H1 (cell line): ENCODE results near the gene NOTCH4. TPM values are rescaled to one million over a fixed set of nuclear protein-coding genes. Genes with fewer than 3 reads are reported as not detected.

Experiments used
- CTCF ChIA-PET: fragments of 300-600 bp; sonication (Branson Sonifier 250); formaldehyde crosslinking; loops from one replicate; lab custom pipeline; 2021; ENCODE audit not compliant: partially characterized antibody; lab: Charles Lee
- POLR2A ChIA-PET: fragments of 300-600 bp; sonication (Branson Sonifier 250); formaldehyde crosslinking; loops from one replicate; lab custom pipeline; 2021; ENCODE audit warnings: inconsistent platforms; ENCODE audit not compliant: partially characterized antibody; lab: Charles Lee
- DNase-seq, 2 experiments: peaks; one replicate each; pipeline versions ENCODE4 v3.0.0 to v3.0.0-alpha.2; 2010 to 2022; ENCODE audit warnings: low spot score in 2 of 2, low read depth in 1 of 2, mixed read lengths in 1 of 2
- FAIRE-seq: peaks from 2 replicates; lab custom pipeline; 2011; peaks lifted over from hg19 to GRCh38; lab: Jason Lieb, UNC
- H2AFZ ChIP-seq: 2 replicates; pipeline ENCODE4 v1.8.1; 2012; ENCODE audit warnings: low read length, inconsistent platforms
- H2AK5ac ChIP-seq: 2 replicates; pipeline ENCODE4 v1.6.1; 2013; ENCODE audit warnings: low read depth, low read length
- H2BK120ac ChIP-seq: replicated peaks from 2 replicates; pipeline ENCODE3; 2013; ENCODE audit warnings: low read depth, low read length, inconsistent platforms
- H2BK12ac ChIP-seq: 2 replicates; pipeline ENCODE4 v1.6.1; 2013; ENCODE audit warnings: low read depth, low read length
- H2BK15ac ChIP-seq: 2 replicates; pipeline ENCODE4 v1.6.1; 2013; ENCODE audit warnings: low read length
- H2BK20ac ChIP-seq: 2 replicates; pipeline ENCODE4 v1.6.1; 2013; ENCODE audit warnings: low read length
- H2BK5ac ChIP-seq: 2 replicates; pipeline ENCODE4 v1.6.1; 2013; ENCODE audit warnings: low read depth, low read length
- H3K14ac ChIP-seq: 2 replicates; pipeline ENCODE4 v1.6.1; 2013; ENCODE audit warnings: inconsistent platforms; ENCODE audit not compliant: insufficient read length
- H3K18ac ChIP-seq: 2 replicates; pipeline ENCODE4 v1.6.1; 2013; ENCODE audit warnings: low read length; ENCODE audit errors: extremely low read depth
- H3K23ac ChIP-seq: 2 replicates; pipeline ENCODE4 v1.6.1; 2013; ENCODE audit warnings: inconsistent platforms; ENCODE audit not compliant: insufficient read length
- H3K23me2 ChIP-seq: 2 replicates; pipeline ENCODE4 v1.6.1; 2013; ENCODE audit warnings: low read depth, low read length
- H3K27ac ChIP-seq: 2 replicates; pipeline ENCODE4 v1.6.1; 2011; ENCODE audit warnings: low read depth, low read length, inconsistent platforms
- H3K27me3 ChIP-seq, 4 experiments: replicated peaks in 1 of 4; 1 replicate in 1 of 4; 2 replicates in 3 of 4; pipeline versions ENCODE4 v1.6.1 to v1.8.1; 2011 to 2013; ENCODE audit warnings: low read length in 3 of 4, mild to moderate bottlenecking in 3 of 4, inconsistent platforms in 2 of 4, mixed read lengths in 2 of 4, moderate library complexity in 1 of 4; ENCODE audit not compliant: control insufficient read depth in 3 of 4, insufficient read depth in 3 of 4; ENCODE audit errors: extremely low read depth in 1 of 4
- H3K36me3 ChIP-seq, 4 experiments: 2 replicates each; pipeline versions ENCODE4 v1.6.1 to v1.8.1; 2011 to 2013; ENCODE audit warnings: mild to moderate bottlenecking in 4 of 4, low read length in 3 of 4, moderate library complexity in 2 of 4, control low read depth in 1 of 4, inconsistent platforms in 1 of 4; ENCODE audit not compliant: insufficient read depth in 4 of 4, control insufficient read depth in 2 of 4
- H3K4ac ChIP-seq: replicated peaks from 2 replicates; pipeline ENCODE3; 2013; ENCODE audit warnings: low read length, low read depth, mixed read lengths, inconsistent platforms; ENCODE audit not compliant: insufficient read length
- H3K4me1 ChIP-seq, 4 experiments: replicated peaks in 1 of 4; 1 replicate in 1 of 4; 2 replicates in 3 of 4; pipeline versions ENCODE4 v1.6.1 to v1.8.1; 2011 to 2013; ENCODE audit warnings: low read length in 3 of 4, inconsistent platforms in 2 of 4, mixed read lengths in 1 of 4; ENCODE audit not compliant: insufficient read depth in 4 of 4, control insufficient read depth in 3 of 4
- H3K4me2 ChIP-seq, 2 experiments: 2 replicates each; pipeline versions ENCODE4 v1.6.1 to v1.8.1; 2011 to 2013; ENCODE audit warnings: low read depth in 2 of 2, low read length in 2 of 2, control low read depth in 1 of 2, inconsistent platforms in 1 of 2, mild to moderate bottlenecking in 1 of 2; ENCODE audit not compliant: insufficient read depth in 1 of 2
- H3K4me3 ChIP-seq, 4 experiments: fragments of 200-600, 300-600 bp in 1 of 4; sonication (generic), shearing (Covaris generic), sonication (Bioruptor Twin) in 1 of 4; 2 replicates each; pipeline versions ENCODE4 v1.5.1 to v1.8.1; 2011 to 2016; ENCODE audit warnings: low read length in 4 of 4, low read depth in 3 of 4, control low read depth in 2 of 4, inconsistent platforms in 2 of 4, mild to moderate bottlenecking in 2 of 4, mixed read lengths in 1 of 4, moderate library complexity in 1 of 4; ENCODE audit not compliant: insufficient read depth in 2 of 4; ENCODE audit errors: extremely low read depth in 1 of 4
- H3K56ac ChIP-seq: replicated peaks from 2 replicates; pipeline ENCODE3; 2013; ENCODE audit warnings: low read depth, mild to moderate bottlenecking, mixed read lengths, low read length, inconsistent platforms; ENCODE audit not compliant: insufficient read length
- H3K79me1 ChIP-seq: 2 replicates; pipeline ENCODE4 v1.6.1; 2013; ENCODE audit warnings: low read depth, low read length, control low read depth
- H3K79me2 ChIP-seq, 2 experiments: 2 replicates each; pipeline versions ENCODE4 v1.6.1 to v1.8.1; 2012 to 2013; ENCODE audit warnings: low read length in 2 of 2, mild to moderate bottlenecking in 2 of 2, inconsistent platforms in 1 of 2; ENCODE audit not compliant: insufficient read depth in 2 of 2, control insufficient read depth in 1 of 2
- H3K9ac ChIP-seq, 4 experiments: replicated peaks in 1 of 4; 1 replicate in 1 of 4; 2 replicates in 3 of 4; pipeline versions ENCODE4 v1.6.1 to v1.8.1; 2011 to 2013; ENCODE audit warnings: low read depth in 3 of 4, low read length in 3 of 4, control low read depth in 2 of 4, mild to moderate bottlenecking in 2 of 4, moderate library complexity in 2 of 4, inconsistent platforms in 1 of 4; ENCODE audit errors: extremely low read depth in 1 of 4
- H3K9me3 ChIP-seq, 2 experiments: 2 replicates each; pipeline versions ENCODE4 v1.6.1 to v1.8.1; 2012 to 2013; ENCODE audit warnings: mild to moderate bottlenecking in 2 of 2, moderate library complexity in 2 of 2, control low read depth in 1 of 2, inconsistent platforms in 1 of 2, low read depth in 1 of 2, low read length in 1 of 2, mixed read lengths in 1 of 2; ENCODE audit not compliant: insufficient read depth in 2 of 2
- H4K20me1 ChIP-seq, 2 experiments: replicated peaks in 1 of 2; 2 replicates each; pipeline versions ENCODE3 to v1.8.1; 2011 to 2013; ENCODE audit warnings: inconsistent platforms in 2 of 2, low read length in 2 of 2, mild to moderate bottlenecking in 1 of 2; ENCODE audit not compliant: insufficient read depth in 2 of 2, control insufficient read depth in 1 of 2
- H4K5ac ChIP-seq: 2 replicates; pipeline ENCODE4 v1.6.1; 2013; ENCODE audit warnings: low read length, low read depth, mixed read lengths, inconsistent platforms; ENCODE audit not compliant: insufficient read length
- H4K8ac ChIP-seq: 2 replicates; pipeline ENCODE4 v1.8.0; 2013; ENCODE audit warnings: mild to moderate bottlenecking, moderate library complexity, low read length, inconsistent platforms; ENCODE audit not compliant: insufficient read depth; ENCODE audit errors: extremely low read depth
- H4K91ac ChIP-seq: replicated peaks from 2 replicates; pipeline ENCODE3; 2013; ENCODE audit warnings: low read length, mixed read lengths, inconsistent platforms; ENCODE audit not compliant: insufficient read length
- ATF3 ChIP-seq: IDR thresholded peaks from 2 replicates; pipeline ENCODE4 v1.6.1; 2011; ENCODE audit warnings: low read depth, mild to moderate bottlenecking, low read length; ENCODE audit not compliant: insufficient read depth
- CBX5 ChIP-seq: fragments of 300-800, 300-1000 bp; sonication (generic); IDR thresholded peaks from 2 replicates; pipeline ENCODE4 v1.7.1; 2016; ENCODE audit warnings: antibody characterized with exemption, low read length, low read depth
- CHD2 ChIP-seq: IDR thresholded peaks from 2 replicates; pipeline ENCODE4 v1.6.1; 2012; ENCODE audit warnings: low read length, improper control_type of control experiment
- FOSL1 ChIP-seq: IDR thresholded peaks from 2 replicates; pipeline ENCODE4 v1.6.1; 2011; ENCODE audit warnings: mild to moderate bottlenecking, low read depth, low read length, moderate library complexity; ENCODE audit not compliant: insufficient read depth
- NANOG ChIP-seq: IDR thresholded peaks from 2 replicates; pipeline ENCODE4 v1.6.1; 2011; ENCODE audit warnings: low read length, low read depth, mild to moderate bottlenecking, inconsistent platforms; ENCODE audit not compliant: insufficient read depth, poor library complexity, severe bottlenecking
- NRF1 ChIP-seq: IDR thresholded peaks from 2 replicates; pipeline ENCODE4 v1.6.1; 2011; ENCODE audit warnings: mild to moderate bottlenecking, low read depth, low read length, improper control_type of control experiment
- SP2 ChIP-seq: IDR thresholded peaks from 2 replicates; pipeline ENCODE4 v1.6.1; 2012; ENCODE audit warnings: mild to moderate bottlenecking, low read length, inconsistent platforms
- SRF ChIP-seq: IDR thresholded peaks from 2 replicates; pipeline ENCODE4 v1.6.1; 2011; ENCODE audit warnings: mild to moderate bottlenecking, low read depth, low read length, moderate library complexity
- SUZ12 ChIP-seq: fragments of 200-600 bp; sonication (generic); IDR thresholded peaks from 2 replicates; pipeline ENCODE4 v1.6.1; 2012; ENCODE audit warnings: mild to moderate bottlenecking, inconsistent platforms, low read length, moderate library complexity, mixed read lengths
- TAF7 ChIP-seq: optimal IDR thresholded peaks from 2 replicates; pipeline ENCODE3; 2011; ENCODE audit warnings: low read depth, mild to moderate bottlenecking, inconsistent platforms, low read length, moderate library complexity, borderline replicate concordance
- WGBS, 2 experiments: shearing (Covaris generic) in 1 of 2; methylation state at CpG; one replicate each; pipeline versions ENCODE4 v1.1.6 to v1.1.7; 2013 to 2015; ENCODE audit warnings: low lambda C conversion rate in 2 of 2, mixed read lengths in 2 of 2, inconsistent platforms in 1 of 2, low coverage in 1 of 2, missing lambda C conversion rate in 1 of 2; ENCODE audit not compliant: insufficient replicate concordance in 2 of 2, insufficient coverage in 1 of 2, insufficient read length in 1 of 2; ENCODE audit errors: extremely low coverage in 1 of 2, missing lambda C conversion rate in 1 of 2; 5-methylcytosine and 5-hydroxymethylcytosine counted together
- polyA plus RNA-seq, 7 experiments: library from polyadenylated mRNA; depleted of rRNA in 3 of 7; stranded (reverse) in 5 of 7; unstranded in 2 of 7; fragments of >200 nt in 5 of 7; fragments of 200-250 nt in 2 of 7; gene quantifications; 1 replicate in 5 of 7; 2 replicates in 1 of 7; 4 replicates in 1 of 7; pipeline versions ENCODE4 v1.2.1 to v1.2.3, GENCODE V29; 2011 to 2013; ENCODE audit warnings: missing spikeins in 2 of 7, mixed read lengths in 2 of 7
- total RNA-seq: library from RNA; stranded (reverse); fragmentation: NEBNext Ultra II Directional; extraction: Animal tissue kit (Norgen Biotek cat#: 25700); gene quantifications from 2 replicates; pipeline ENCODE4 v1.2.1, GENCODE V29; 2021
- TF ChIP-seq, protein P1 (sequence below): IDR thresholded peaks from 2 replicates; pipeline ENCODE4 v1.6.1; 2012; ENCODE audit warnings: inconsistent platforms

NOTCH4 gene
- total and polyA plus RNA-seq, 2 of the 8 experiments (the other 6 are each of a cell fraction or from before 2014, with no cell fraction given) = 1.9 to 2.8 TPM

DNA sequence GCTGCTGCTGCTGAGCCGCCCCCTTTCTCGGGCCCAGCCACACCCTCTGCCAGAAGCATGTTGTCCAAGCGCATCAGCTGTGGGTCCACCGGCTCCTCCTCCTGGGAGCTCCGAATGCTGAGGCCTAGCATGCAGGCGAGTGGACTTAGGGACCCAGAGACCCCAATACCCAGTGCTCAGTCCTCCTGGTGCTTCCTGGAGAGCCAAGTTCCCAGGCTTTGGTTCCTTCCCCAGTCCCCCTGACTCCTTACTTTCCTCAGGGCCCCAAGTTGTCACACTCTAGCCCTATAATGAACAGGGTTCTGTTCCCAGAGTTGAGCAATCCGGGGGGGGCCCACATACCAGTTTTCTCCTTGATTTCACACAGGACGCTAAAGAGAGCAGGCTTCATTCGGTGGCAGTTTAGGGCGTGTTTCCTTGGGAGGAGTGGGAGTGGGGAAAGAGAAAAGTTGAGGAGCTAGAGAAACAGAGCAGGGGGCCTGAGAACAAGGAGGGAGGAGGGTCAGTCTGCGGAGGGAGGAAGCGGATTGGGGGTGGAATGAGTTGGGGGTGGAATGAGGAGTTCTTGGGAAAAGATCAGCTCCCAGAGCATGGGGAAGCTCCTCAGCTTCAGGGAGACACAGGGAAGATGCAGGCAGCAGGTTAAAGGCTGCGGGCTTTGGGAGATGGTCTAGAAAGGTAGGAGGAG lies 35.3 kb downstream of the NOTCH4 start:
- Histone ChIP-seq H3K36me3 (peaks cover 2 to 18% (median 14%) of the 10 kb centered on the region in 4 experiments; a peak in 7 of 8 replicates), H2AK5ac (no peak overlapping the region), H3K4me1 (peaks cover 0 to 26% (median 16%) of the 10 kb centered on the region in 4 experiments; a peak in 6 of 7 replicates), H4K20me1 (peaks cover 0 to 3% of the 10 kb centered on the region in 2 experiments), H3K27ac (peak overlapping the region; percentile 54), H3K9ac (peak overlapping the region in 2 of 4 experiments; percentile 44 to 69; a peak in 4 of 7 replicates), H3K9me3 (no peaks in the 10 kb centered on the region), H3K18ac (peak overlapping the region; percentile 32), H3K27me3 (no peaks in the 10 kb centered on the region), H3K14ac (no peak overlapping the region), H3K79me2 (peaks cover 0 to 13% of the 10 kb centered on the region in 2 experiments; a peak in 2 of 4 replicates), H3K23me2 (peaks cover 5% of the 10 kb centered on the region), H3K4ac (no peak overlapping the region), H2BK20ac (no peak overlapping the region), H3K4me3 (peak overlapping the region; percentile 30 to 87 (median 64)), H4K5ac (no peak overlapping the region), H2AFZ (no peak overlapping the region), H2BK15ac (no peak overlapping the region), H2BK12ac (no peak overlapping the region), H2BK5ac (peak overlapping the region; percentile 52; the same call in 1 of the 2 replicates), H3K56ac (no peak overlapping the region), H4K91ac (peak overlapping the region; percentile 7), H2BK120ac (no peak overlapping the region), H3K4me2 (peak overlapping the region; percentile 81 to 90), H3K23ac (no peak overlapping the region), H3K79me1 (peaks cover 2% of the 10 kb centered on the region), H4K8ac (no peak overlapping the region)
- DNase-seq (no peak), FAIRE-seq (no peak)
- 71% methylated on average over 10 of the region's 13 CpGs; no CpG with 5 or more reads in 1 of the 2 experiments for WGBS, 2 experiments
- CTCF ChIA-PET = interaction anchor here (0.5 to 3.2 kb wide), 9 partner anchors 9 to 71 kb away, joined by 3 to 13 read pairs (median 4); partner anchors contain the start of genes AGPAT1 and PRRT1
- POLR2A ChIA-PET = interaction anchor here (1.0 to 13.3 kb wide), 10 partner anchors 9 to 58 kb away, joined by 3 to 194 read pairs (median 3); partner anchors contain the start of genes AGPAT1, FKBPL, PRRT1 and RNF5
- TF ChIP-seq NRF1 (no peak), NANOG (no peak), CBX5 (no peak), SRF (no peak), SP2 (no peak), TAF7 (no peak), SUZ12 (no peak), CHD2 (no peak), ATF3 (no peak), FOSL1 (no peak)
- TF ChIP-seq, protein P1, sequence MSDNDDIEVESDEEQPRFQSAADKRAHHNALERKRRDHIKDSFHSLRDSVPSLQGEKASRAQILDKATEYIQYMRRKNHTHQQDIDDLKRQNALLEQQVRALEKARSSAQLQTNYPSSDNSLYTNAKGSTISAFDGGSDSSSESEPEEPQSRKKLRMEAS = no peak
